ENCODE measurements around the gene STAB1. TPM values are rescaled to one million over a fixed set of nuclear protein-coding genes. Genes with fewer than 3 reads are reported as not detected.

STAB1 gene
- total and polyA plus RNA-seq, 2 of the 8 experiments (the other 6 are each of a cell fraction or from before 2014, with no cell fraction given) = 1.0 to 1.9 TPM

DNA sequence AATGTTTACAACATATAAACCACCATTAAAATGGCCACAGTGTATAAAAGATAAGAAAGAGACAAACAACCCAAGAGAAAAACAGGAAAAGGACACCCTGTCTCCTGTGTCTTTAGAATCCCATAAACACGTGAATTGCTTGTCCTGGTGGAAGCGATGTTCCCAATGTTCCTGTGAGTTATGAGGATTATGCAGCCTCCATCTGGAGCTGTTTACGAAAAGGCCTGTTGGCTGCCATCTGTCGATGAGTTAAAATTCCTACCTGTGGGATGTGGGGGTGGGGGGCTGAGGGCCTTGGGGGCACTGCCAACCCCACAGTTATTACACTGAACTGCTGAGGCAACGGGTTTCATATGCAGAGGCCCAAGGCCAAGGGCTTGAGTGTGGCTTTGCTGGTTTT, 26.1 kb upstream of the STAB1 start:
- H3K79me1 ChIP-seq (ENCODE audit: low read depth, low read length) = peaks cover 14% of the 10 kb centered on the region
- no peak overlapping the region for H3K56ac ChIP-seq (replicated peaks; ENCODE audit: insufficient read length, low read depth, low read length)
- no peaks in the 10 kb centered on the region; a peak in 1 of 7 replicates for H3K27me3 ChIP-seq (replicated peaks in 1 of 4; ENCODE audit: control insufficient read depth in 3 of 4, extremely low read depth in 1 of 4, insufficient read depth in 3 of 4, low read length in 3 of 4)
- no peak overlapping the region for H3K4me3 ChIP-seq (ENCODE audit: extremely low read depth in 1 of 4, insufficient read depth in 2 of 4, low read depth in 3 of 4, low read length in 4 of 4)
- H3K4me1 ChIP-seq (replicated peaks in 1 of 4; ENCODE audit: control insufficient read depth in 3 of 4, insufficient read depth in 4 of 4, low read length in 3 of 4) = no peaks in the 10 kb centered on the region; a peak in 3 of 7 replicates
- H2BK5ac ChIP-seq (ENCODE audit: low read depth, low read length) = no peak overlapping the region
- H3K36me3 ChIP-seq (ENCODE audit: control insufficient read depth in 2 of 4, insufficient read depth in 4 of 4, low read length in 3 of 4) = peaks cover 12 to 41% (median 23%) of the 10 kb centered on the region in 4 experiments; a peak in 7 of 8 replicates
- no peak overlapping the region for H2BK20ac ChIP-seq (ENCODE audit: low read length)
- H3K23me2 ChIP-seq (ENCODE audit: low read depth, low read length) = no peaks in the 10 kb centered on the region
- H3K9ac ChIP-seq (replicated peaks in 1 of 4; ENCODE audit: extremely low read depth in 1 of 4, low read depth in 3 of 4, low read length in 3 of 4) = no peak overlapping the region
- H4K8ac ChIP-seq (ENCODE audit: extremely low read depth, insufficient read depth, low read length) = no peak overlapping the region
- no peak overlapping the region for H3K14ac ChIP-seq (ENCODE audit: insufficient read length)
- H4K5ac ChIP-seq (ENCODE audit: insufficient read length, low read depth, low read length) = no peak overlapping the region
- H4K91ac ChIP-seq (replicated peaks; ENCODE audit: insufficient read length, low read length) = no peak overlapping the region
- no peak overlapping the region for H3K4me2 ChIP-seq (ENCODE audit: insufficient read depth in 1 of 2, low read depth in 2 of 2, low read length in 2 of 2)
- no peak overlapping the region for H3K18ac ChIP-seq (ENCODE audit: extremely low read depth, low read length)
- TF ChIP-seq GABPA (IDR thresholded peaks at IDR 0.05; ENCODE audit: borderline replicate concordance, insufficient read depth, low read length) (no peak), KDM5A (IDR thresholded peaks at IDR 0.05; ENCODE audit: low read length) (no peak)
- no peak overlapping the region for H2AFZ ChIP-seq (ENCODE audit: low read length)
- no peak overlapping the region for H2BK12ac ChIP-seq (ENCODE audit: low read depth, low read length)
- CTCF ChIA-PET (ENCODE audit: partially characterized antibody) = interaction anchor here (0.8 to 8.1 kb wide), 8 partner anchors 11 to 76 kb away, joined by 3 to 79 read pairs (median 10); partner anchors contain the start of genes NISCH, SEMA3G and STAB1
- peaks cover 2 to 23% of the 10 kb centered on the region in 2 experiments for H4K20me1 ChIP-seq (replicated peaks in 1 of 2; ENCODE audit: control insufficient read depth in 1 of 2, insufficient read depth in 2 of 2, low read length in 2 of 2)
- WGBS, 2 experiments (ENCODE audit: extremely low coverage in 1 of 2, insufficient coverage in 1 of 2, insufficient read length in 1 of 2, insufficient replicate concordance in 2 of 2, low coverage in 1 of 2, low lambda C conversion rate in 2 of 2, missing lambda C conversion rate in 1 of 2) = 75% methylated on average over 5 of the region's 5 CpGs; no CpG with 5 or more reads in 1 of the 2 experiments
- H3K27ac ChIP-seq (ENCODE audit: low read depth, low read length) = no peak overlapping the region
- FAIRE-seq (no peak), DNase-seq (ENCODE audit: low read depth in 1 of 2, low spot score in 2 of 2) (no peak)
- H3K23ac ChIP-seq (ENCODE audit: insufficient read length) = no peak overlapping the region
- POLR2A ChIA-PET (ENCODE audit: partially characterized antibody) = interaction anchor here (0.7 to 2.0 kb wide), 3 partner anchors 10 to 76 kb away, joined by 3 to 5 read pairs (median 3); no protein-coding TSS in a partner anchor
- no peak overlapping the region for H2BK120ac ChIP-seq (replicated peaks; ENCODE audit: low read depth, low read length)
- H3K4ac ChIP-seq (replicated peaks; ENCODE audit: insufficient read length, low read depth, low read length) = no peak overlapping the region
- no peaks in the 10 kb centered on the region for H3K9me3 ChIP-seq (ENCODE audit: insufficient read depth in 2 of 2, low read depth in 1 of 2, low read length in 1 of 2)
- H2BK15ac ChIP-seq (ENCODE audit: low read length) = no peak overlapping the region
- peaks cover 0 to 14% of the 10 kb centered on the region in 2 experiments; a peak in 1 of 4 replicates for H3K79me2 ChIP-seq (ENCODE audit: control insufficient read depth in 1 of 2, insufficient read depth in 2 of 2, low read length in 2 of 2)
- H2AK5ac ChIP-seq (ENCODE audit: low read depth, low read length) = no peak overlapping the region
